Astrocyte (in vitro differentiated cells and primary cell): ENCODE measurements around the gene NLRP7. TPM values are rescaled to one million over a fixed set of nuclear protein-coding genes. Genes with fewer than 3 reads are reported as not detected.

Experiments used
- DNase-seq: peaks from one replicate; pipeline ENCODE4 v3.0.0-alpha.2; 2010; ENCODE audit warnings: low read depth
- FAIRE-seq: peaks from 2 replicates; lab custom pipeline; 2011; peaks lifted over from hg19 to GRCh38; lab: Jason Lieb, UNC
- H2AFZ ChIP-seq: 2 replicates; pipeline ENCODE4 v1.6.0; 2012; ENCODE audit warnings: low read depth, low read length, inconsistent platforms
- H3K27ac ChIP-seq: 2 replicates; pipeline ENCODE4 v1.5.1; 2011; ENCODE audit warnings: low read depth, low read length, inconsistent platforms
- H3K27me3 ChIP-seq: 2 replicates; pipeline ENCODE4 v1.6.0; 2011; ENCODE audit warnings: low read length, inconsistent platforms; ENCODE audit not compliant: insufficient read depth
- H3K36me3 ChIP-seq: 2 replicates; pipeline ENCODE4 v1.5.1; 2011; ENCODE audit warnings: low read length, inconsistent platforms; ENCODE audit not compliant: insufficient read depth
- H3K4me1 ChIP-seq: 2 replicates; pipeline ENCODE4 v1.5.1; 2011; ENCODE audit warnings: low read length, inconsistent platforms; ENCODE audit not compliant: insufficient read depth
- H3K4me2 ChIP-seq: 2 replicates; pipeline ENCODE4 v1.6.0; 2012; ENCODE audit warnings: low read length, inconsistent platforms
- H3K4me3 ChIP-seq: 2 replicates; pipeline ENCODE4 v1.5.1; 2011; ENCODE audit warnings: low read depth, mild to moderate bottlenecking, low read length, inconsistent platforms; ENCODE audit not compliant: insufficient read depth
- H3K79me2 ChIP-seq: 2 replicates; pipeline ENCODE4 v1.6.0; 2012; ENCODE audit warnings: mild to moderate bottlenecking, low read length, inconsistent platforms; ENCODE audit not compliant: insufficient read depth
- H3K9ac ChIP-seq: 2 replicates; pipeline ENCODE4 v1.6.0; 2012; ENCODE audit warnings: mild to moderate bottlenecking, low read length, inconsistent platforms
- H3K9me3 ChIP-seq: 2 replicates; pipeline ENCODE4 v1.5.1; 2012; ENCODE audit warnings: low read depth, mild to moderate bottlenecking, low read length, inconsistent platforms; ENCODE audit not compliant: insufficient read depth
- H4K20me1 ChIP-seq: 2 replicates; pipeline ENCODE4 v1.6.0; 2012; ENCODE audit warnings: low read length, inconsistent platforms; ENCODE audit not compliant: insufficient read depth
- H3K27ac Mint-ChIP-seq: one replicate; pipeline ENCODE4 v1.8.0; 2021; ENCODE audit warnings: mild to moderate bottlenecking, mixed read lengths; ENCODE audit not compliant: unreplicated experiment
- H3K27me3 Mint-ChIP-seq: one replicate; pipeline ENCODE4 v1.8.0; 2021; ENCODE audit warnings: low read depth, mixed read lengths; ENCODE audit not compliant: unreplicated experiment
- H3K36me3 Mint-ChIP-seq: one replicate; pipeline ENCODE4 v1.8.0; 2021; ENCODE audit warnings: low read depth, mixed read lengths; ENCODE audit not compliant: unreplicated experiment
- H3K4me1 Mint-ChIP-seq: one replicate; pipeline ENCODE4 v1.8.0; 2021; ENCODE audit warnings: low read depth, mixed read lengths; ENCODE audit not compliant: unreplicated experiment
- H3K4me3 Mint-ChIP-seq: one replicate; pipeline ENCODE4 v1.8.0; 2021; ENCODE audit warnings: mild to moderate bottlenecking, moderate library complexity, mixed read lengths; ENCODE audit not compliant: unreplicated experiment
- H3K9me3 Mint-ChIP-seq: one replicate; pipeline ENCODE4 v1.8.0; 2021; ENCODE audit warnings: mild to moderate bottlenecking, mixed read lengths; ENCODE audit not compliant: unreplicated experiment
- EZH2 ChIP-seq: IDR thresholded peaks from 2 replicates; pipeline ENCODE4 v1.6.1; 2012; ENCODE audit warnings: mild to moderate bottlenecking, low read length, inconsistent platforms; ENCODE audit not compliant: insufficient read depth
- total RNA-seq: library from RNA; stranded (reverse); gene quantifications from 2 replicates; pipeline ENCODE4 v1.2.1, GENCODE V29; 2021
- TF ChIP-seq, protein P1 (sequence below): IDR thresholded peaks from 2 replicates; pipeline ENCODE4 v1.5.1; 2011; ENCODE audit warnings: low read depth, mild to moderate bottlenecking, inconsistent platforms, low read length, moderate library complexity; ENCODE audit not compliant: insufficient read depth

Gene NLRP7
- total RNA-seq, 1 donor from 2014 or later, result not detected

- H2AFZ ChIP-seq, result no peak overlapping the region
- no peak overlapping the region for H3K4me3 ChIP-seq
- no peak overlapping the region for H3K27ac ChIP-seq
- H3K27me3 ChIP-seq, result no peaks in the 10 kb centered on the region
- no peaks in the 10 kb centered on the region for H4K20me1 ChIP-seq
- DNase-seq, result no peak
- Mint-ChIP-seq H3K27ac (no peak overlapping the region), H3K36me3 (no peaks in the 10 kb centered on the region), H3K4me3 (no peak overlapping the region), H3K9me3 (peaks cover 11% of the 10 kb centered on the region), H3K27me3 (peaks cover 2% of the 10 kb centered on the region), H3K4me1 (no peaks in the 10 kb centered on the region)
- no peaks in the 10 kb centered on the region for H3K79me2 ChIP-seq
- TF ChIP-seq, protein P1, sequence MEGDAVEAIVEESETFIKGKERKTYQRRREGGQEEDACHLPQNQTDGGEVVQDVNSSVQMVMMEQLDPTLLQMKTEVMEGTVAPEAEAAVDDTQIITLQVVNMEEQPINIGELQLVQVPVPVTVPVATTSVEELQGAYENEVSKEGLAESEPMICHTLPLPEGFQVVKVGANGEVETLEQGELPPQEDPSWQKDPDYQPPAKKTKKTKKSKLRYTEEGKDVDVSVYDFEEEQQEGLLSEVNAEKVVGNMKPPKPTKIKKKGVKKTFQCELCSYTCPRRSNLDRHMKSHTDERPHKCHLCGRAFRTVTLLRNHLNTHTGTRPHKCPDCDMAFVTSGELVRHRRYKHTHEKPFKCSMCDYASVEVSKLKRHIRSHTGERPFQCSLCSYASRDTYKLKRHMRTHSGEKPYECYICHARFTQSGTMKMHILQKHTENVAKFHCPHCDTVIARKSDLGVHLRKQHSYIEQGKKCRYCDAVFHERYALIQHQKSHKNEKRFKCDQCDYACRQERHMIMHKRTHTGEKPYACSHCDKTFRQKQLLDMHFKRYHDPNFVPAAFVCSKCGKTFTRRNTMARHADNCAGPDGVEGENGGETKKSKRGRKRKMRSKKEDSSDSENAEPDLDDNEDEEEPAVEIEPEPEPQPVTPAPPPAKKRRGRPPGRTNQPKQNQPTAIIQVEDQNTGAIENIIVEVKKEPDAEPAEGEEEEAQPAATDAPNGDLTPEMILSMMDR, result no peak
- TF ChIP-seq EZH2, result no peak
- H3K36me3 ChIP-seq, result no peaks in the 10 kb centered on the region
- H3K9me3 ChIP-seq, result peaks cover 3% of the 10 kb centered on the region
- H3K4me2 ChIP-seq, result no peak overlapping the region
- no peak for FAIRE-seq
- H3K4me1 ChIP-seq, result no peaks in the 10 kb centered on the region
- no peak overlapping the region for H3K9ac ChIP-seq
Measured at GRCh38 chr19:54938906-54939305, 8.4 kb downstream of the NLRP7 start.

DNA sequence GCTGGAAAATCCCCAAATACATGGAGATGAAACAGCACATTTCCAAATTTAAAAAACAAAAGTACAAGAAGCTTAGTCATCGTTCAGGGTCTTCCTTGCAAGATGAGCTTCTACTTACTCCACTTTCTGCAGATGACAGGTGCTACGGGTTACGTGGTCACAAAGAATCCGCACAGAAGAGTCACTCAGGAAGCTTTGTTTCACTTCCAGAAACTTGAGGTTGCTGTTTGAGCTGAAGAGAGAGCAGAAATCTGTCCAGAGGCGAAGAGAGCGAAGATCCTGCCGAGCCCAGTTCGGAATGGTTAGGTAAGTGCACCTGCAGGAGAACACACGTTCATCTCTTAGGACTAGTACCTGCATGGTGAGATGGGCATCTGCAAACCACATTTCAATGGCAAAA lies 9.4 kb downstream of the NLRP7 start:
- H3K4me3 Mint-ChIP-seq, result no peak overlapping the region
- Histone ChIP-seq H3K9ac (no peak overlapping the region), H3K4me3 (no peak overlapping the region), H4K20me1 (no peaks in the 10 kb centered on the region), H3K9me3 (peaks cover 3% of the 10 kb centered on the region), H3K27me3 (no peaks in the 10 kb centered on the region), H3K4me2 (no peak overlapping the region), H3K79me2 (no peaks in the 10 kb centered on the region), H2AFZ (no peak overlapping the region), H3K27ac (no peak overlapping the region), H3K36me3 (no peaks in the 10 kb centered on the region), H3K4me1 (no peaks in the 10 kb centered on the region)
- TF ChIP-seq, protein P1, result no peak
- no peak for TF ChIP-seq EZH2
- H3K27ac Mint-ChIP-seq, result no peak overlapping the region
- no peaks in the 10 kb centered on the region for H3K36me3 Mint-ChIP-seq
- no peak for FAIRE-seq
- no peaks in the 10 kb centered on the region for H3K4me1 Mint-ChIP-seq
- H3K9me3 Mint-ChIP-seq, result peaks cover 13% of the 10 kb centered on the region
- no peak for DNase-seq
- H3K27me3 Mint-ChIP-seq, result no peaks in the 10 kb centered on the region

GRCh38 chr19:54928299-54928698 lies 19.0 kb downstream of the NLRP7 start:
- no peak for FAIRE-seq
- no peaks in the 10 kb centered on the region for H3K27me3 Mint-ChIP-seq

More at GRCh38 chr19:54928299-54928698, 19.0 kb downstream of the NLRP7 start:
- no peaks in the 10 kb centered on the region for H3K36me3 Mint-ChIP-seq
- H3K4me2 ChIP-seq, result no peak overlapping the region
- H3K4me1 Mint-ChIP-seq, result no peaks in the 10 kb centered on the region
- no peaks in the 10 kb centered on the region for H3K79me2 ChIP-seq
- H3K36me3 ChIP-seq, result no peaks in the 10 kb centered on the region
- H3K4me1 ChIP-seq, result no peaks in the 10 kb centered on the region
- H3K27ac ChIP-seq, result no peak overlapping the region
- no peak overlapping the region for H3K4me3 ChIP-seq
- H4K20me1 ChIP-seq, result no peaks in the 10 kb centered on the region
- TF ChIP-seq, protein P1, result no peak
- no peak for TF ChIP-seq EZH2
- no peak overlapping the region for H2AFZ ChIP-seq
- H3K9ac ChIP-seq, result no peak overlapping the region
- DNase-seq, result no peak
- no peaks in the 10 kb centered on the region for H3K27me3 ChIP-seq
- H3K4me3 Mint-ChIP-seq, result no peak overlapping the region
- peaks cover 2% of the 10 kb centered on the region for H3K9me3 ChIP-seq
- no peak overlapping the region for H3K27ac Mint-ChIP-seq
- H3K9me3 Mint-ChIP-seq, result peaks cover 25% of the 10 kb centered on the region
